Measurements from ENCODE around the gene ZNF837. TPM values are rescaled to one million over a fixed set of nuclear protein-coding genes. Genes with fewer than 3 reads are reported as not detected.

Gene ZNF837
- total and polyA plus RNA-seq, 2 of the 4 experiments (the other 2 are of a cell fraction) = 0.54 to 1.2 TPM

- Histone ChIP-seq H2BK20ac (ENCODE audit: low read depth, low read length) (no peak within 1 kb of the TSS), H2BK120ac (ENCODE audit: low read depth, low read length) (peak within 1 kb of the TSS; percentile 42; the same call in 1 of the 2 replicates), H3K9me3 (ENCODE audit: control insufficient read depth, insufficient read depth, low read length) (no peaks in the 10 kb centered on the region), H2AK9ac (replicated peaks; ENCODE audit: low read depth, low read length, poor library complexity) (peak within 1 kb of the TSS; percentile 97), H3K27me3 (ENCODE audit: control insufficient read depth, insufficient read depth, low read length) (no peaks in the 10 kb centered on the region), H3K27ac (ENCODE audit: insufficient read depth, low read length) (peak within 1 kb of the TSS; percentile 76), H2BK5ac (ENCODE audit: low read depth, low read length, poor library complexity, severe bottlenecking) (peak within 1 kb of the TSS; percentile 92), H3K79me1 (ENCODE audit: low read depth in 1 of 2, low read length in 2 of 2) (peaks cover 30 to 72% of the 10 kb centered on the region in 2 experiments), H3K9me1 (ENCODE audit: insufficient read depth, low read length) (peaks cover 14% of the 10 kb centered on the region), H3K18ac (ENCODE audit: low read depth, low read length) (peak within 1 kb of the TSS; percentile 27), H3K4me2 (ENCODE audit: low read depth, low read length) (peak within 1 kb of the TSS; percentile 87), H3K4me3 (ENCODE audit: insufficient read depth, low read depth, low read length) (peak within 1 kb of the TSS; percentile 72), H4K20me1 (ENCODE audit: insufficient read depth, low read length) (peaks cover 5% of the 10 kb centered on the region; the same call in 1 of the 2 replicates), H4K5ac (ENCODE audit: low read depth, low read length) (peak within 1 kb of the TSS; percentile 78), H3K9ac (ENCODE audit: low read depth, low read length) (peak within 1 kb of the TSS; percentile 88), H3K4ac (ENCODE audit: low read depth, low read length) (peak within 1 kb of the TSS; percentile 90), H3K4me1 (ENCODE audit: control insufficient read depth, insufficient read depth, low read length) (peaks cover 2% of the 10 kb centered on the region; the same call in 1 of the 2 replicates), H3K36me3 (ENCODE audit: control insufficient read depth, insufficient read depth, low read length) (peaks cover under 1% of the 10 kb centered on the region; the same call in 1 of the 2 replicates), H3K23ac (ENCODE audit: low read depth, low read length) (peak within 1 kb of the TSS; percentile 92), H3K14ac (replicated peaks; ENCODE audit: low read depth, low read length) (peak within 1 kb of the TSS; percentile 98), H3K56ac (ENCODE audit: extremely low read depth, insufficient read depth, low read length) (peak within 1 kb of the TSS; percentile 55), H4K8ac (ENCODE audit: low read depth in 2 of 2, low read length in 2 of 2) (peak within 1 kb of the TSS; percentile 71 to 94), H2AFZ (replicated peaks; ENCODE audit: low read length, poor library complexity) (peak within 1 kb of the TSS; percentile 100), H2BK15ac (ENCODE audit: low read depth, low read length) (no peak within 1 kb of the TSS; the same call in 2 of the 3 replicates), H2AK5ac (ENCODE audit: low read depth, low read length) (peak within 1 kb of the TSS; percentile 96), H4K91ac (ENCODE audit: insufficient read depth, low read depth, low read length) (peak within 1 kb of the TSS; percentile 86; the same call in 1 of the 2 replicates)
- no TSS peak for BruUV-seq (replicated peaks)
- WGBS, 2 experiments (ENCODE audit: extremely low coverage in 2 of 2, insufficient read length in 1 of 2) = 0% methylated on average over 47 of the region's 62 CpGs; no CpG with 5 or more reads in 1 of the 2 experiments
- ChIA-PET CTCF (interaction anchor here (1.1 kb wide), 1 partner anchor 35 kb away, joined by 3 read pairs; no protein-coding TSS in a partner anchor), POLR2A (ENCODE audit: unreplicated experiment) (no interaction called here)
- in situ Hi-C loops (cut with MboI; ENCODE audit: low sequenced_read_pairs) (no loop called here), dilution Hi-C loops (cut with HindIII; ENCODE audit: low sequenced_read_pairs, unreplicated experiment) (no loop called here), intact Hi-C loops (cut with micrococcal nuclease) (loop anchor here (2.0 kb wide), 1 partner anchor 20 kb away; no protein-coding TSS in a partner anchor)
- TF ChIP-seq CTCF (conservative IDR thresholded peaks at IDR 0.05; ENCODE audit: low read depth, low read length) = no peak
- peak; percentile 77 for TF ChIP-seq BHLHE40 (IDR thresholded peaks at IDR 0.05; ENCODE audit: low read depth, low read length)
- TF ChIP-seq SMC3 (IDR thresholded peaks at IDR 0.05; ENCODE audit: low read depth, low read length) = peak; percentile 1; the same call in 1 of the 2 replicates
- TF ChIP-seq MAZ (IDR thresholded peaks at IDR 0.05; ENCODE audit: borderline replicate concordance, low read depth, low read length) = peak; percentile 6; the same call in 1 of the 2 replicates
- TF ChIP-seq MXI1 (IDR thresholded peaks at IDR 0.05; ENCODE audit: borderline replicate concordance, low read depth, low read length) = peak; percentile 88
- TF ChIP-seq POLR2A (IDR thresholded peaks at IDR 0.05; ENCODE audit: low read depth, low read length) = peak; percentile 78; the same call in 1 of the 2 replicates
- peak; percentile 94 for ATAC-seq (ENCODE audit: low read depth)
- DNase-seq = peak; percentile 95
Measured at GRCh38 chr19:58326914-58327726, 53.7 kb downstream of the ZNF837 start, which contains the start of gene ZSCAN22. Gene ZSCAN22, plus strand, starts transcription at chr19:58326994. Its CDS starts 7,809 bp downstream, at chr19:58334803.

Measured in IMR-90 (cell line).